HG02642 (cell line): Measurements from ENCODE around the gene PLS3.

Experiments used
- ATAC-seq: cut with Tn5 transposase; IDR thresholded peaks from one replicate; pipeline ENCODE4 v1.9.1; 2021; ENCODE audit warnings: mild to moderate bottlenecking; ENCODE audit not compliant: unreplicated experiment, poor library complexity

The PLS3 gene

GRCh38 chrX:115665122-115665521 lies 104.1 kb downstream of the PLS3 start:
- ATAC-seq, result no peak

- no peak for ATAC-seq
Measured at GRCh38 chrX:115679460-115679859, 118.5 kb downstream of the PLS3 start.

GRCh38 chrX:115687595-115687994 lies 126.6 kb downstream of the PLS3 start:
- no peak for ATAC-seq

- ATAC-seq, result no peak
Measured at GRCh38 chrX:115689931-115690330, 129.0 kb downstream of the PLS3 start.

- peak; percentile 88 for ATAC-seq
Measured at GRCh38 chrX:115690511-115691216, 129.7 kb downstream of the PLS3 start.

- no peak for ATAC-seq
Measured at GRCh38 chrX:115693476-115693875, 132.5 kb downstream of the PLS3 start.

- no peak for ATAC-seq
Measured at GRCh38 chrX:115694028-115694427, 133.1 kb downstream of the PLS3 start.

GRCh38 chrX:115696039-115696438 lies 135.1 kb downstream of the PLS3 start:
- no peak for ATAC-seq

GRCh38 chrX:115696939-115697338 lies 136.0 kb downstream of the PLS3 start:
- no peak for ATAC-seq

GRCh38 chrX:115697806-115698205 lies 136.8 kb downstream of the PLS3 start:
- ATAC-seq, result no peak
